ENCODE data around the gene RFT1. TPM values are rescaled to one million over a fixed set of nuclear protein-coding genes. Genes with fewer than 3 reads are reported as not detected.

Gene RFT1
- total and polyA plus RNA-seq, 2 donors (not counting 3 experiments of a cell fraction or from before 2014, with no cell fraction given) = 29.8 to 39.9 TPM

DNA sequence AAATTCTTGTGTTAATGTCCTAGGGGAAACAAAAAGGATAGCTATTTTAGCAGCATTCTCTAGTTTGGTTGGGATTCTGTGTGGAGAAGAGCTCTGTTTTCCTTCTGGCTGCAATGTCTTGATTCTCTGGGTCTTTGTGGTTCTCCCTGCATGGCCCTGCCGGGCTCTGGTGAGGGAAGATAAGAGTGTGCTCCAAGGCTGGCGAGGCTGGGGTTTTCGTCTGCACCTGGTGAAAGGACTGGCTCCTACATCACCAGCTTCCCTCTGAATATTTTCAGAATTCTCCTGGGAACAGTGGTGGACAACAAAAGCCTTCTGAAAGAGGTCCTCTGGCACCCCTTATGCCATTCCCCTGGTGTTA, 46.3 kb downstream of the RFT1 start:
- DNase-seq (ENCODE audit: low read depth, low spot score) (no peak), FAIRE-seq (no peak)
- no TSS peak for BruUV-seq (replicated peaks)
- Histone ChIP-seq H2AFZ (ENCODE audit: low read depth, low read length) (no peak overlapping the region), H3K4me2 (ENCODE audit: insufficient read depth, low read length) (no peak overlapping the region), H3K36me3 (ENCODE audit: control insufficient read depth in 2 of 2, extremely low read depth in 1 of 2, insufficient read depth in 2 of 2, low read length in 2 of 2) (no peaks in the 10 kb centered on the region), H3K9me3 (replicated peaks; ENCODE audit: control insufficient read depth, insufficient read depth, low read length) (no peaks in the 10 kb centered on the region), H3K79me2 (ENCODE audit: control insufficient read depth, insufficient read depth, low read length) (no peaks in the 10 kb centered on the region), H4K20me1 (replicated peaks; ENCODE audit: control insufficient read depth, extremely low read depth, insufficient read depth, low read length) (no peaks in the 10 kb centered on the region), H3K27ac (ENCODE audit: insufficient read depth, low read depth, low read length) (no peak overlapping the region), H3K27me3 (ENCODE audit: control insufficient read depth in 2 of 2, insufficient read depth in 2 of 2, low read length in 2 of 2) (no peaks in the 10 kb centered on the region), H3K9me1 (replicated peaks; ENCODE audit: control insufficient read depth, extremely low read depth, insufficient read depth, low read length) (no peaks in the 10 kb centered on the region), H3K4me3 (replicated peaks in 1 of 3; ENCODE audit: insufficient read depth in 1 of 3, low read depth in 1 of 3, low read length in 3 of 3) (no peak overlapping the region), H3K9ac (replicated peaks; ENCODE audit: extremely low read depth, insufficient read depth, low read length) (no peak overlapping the region), H3K4me1 (ENCODE audit: control insufficient read depth, extremely low read depth, insufficient read depth, low read length) (no peaks in the 10 kb centered on the region)
- POLR2A ChIA-PET = no interaction called here
- TF ChIP-seq EZH2 (IDR thresholded peaks at IDR 0.05; ENCODE audit: borderline replicate concordance, low read depth, low read length, severe bottlenecking) (no peak), JUN (IDR thresholded peaks at IDR 0.05; ENCODE audit: borderline replicate concordance, insufficient read depth, insufficient read length, low read depth) (no peak), MYC (IDR thresholded peaks at IDR 0.05; ENCODE audit: low read depth, low read length) (no peak), POLR2A (IDR thresholded peaks at IDR 0.05; ENCODE audit: low read depth, low read length) (no peak), FOS (IDR thresholded peaks at IDR 0.05; ENCODE audit: borderline replicate concordance, insufficient read depth, low read length) (no peak), GATA2 (IDR thresholded peaks at IDR 0.05; ENCODE audit: insufficient read depth, insufficient read length, low read depth, low read length) (no peak), POLR2AphosphoS5 (IDR thresholded peaks at IDR 0.05; ENCODE audit: insufficient read depth, low read depth, low read length) (no peak)
- TF ChIP-seq, protein P1, sequence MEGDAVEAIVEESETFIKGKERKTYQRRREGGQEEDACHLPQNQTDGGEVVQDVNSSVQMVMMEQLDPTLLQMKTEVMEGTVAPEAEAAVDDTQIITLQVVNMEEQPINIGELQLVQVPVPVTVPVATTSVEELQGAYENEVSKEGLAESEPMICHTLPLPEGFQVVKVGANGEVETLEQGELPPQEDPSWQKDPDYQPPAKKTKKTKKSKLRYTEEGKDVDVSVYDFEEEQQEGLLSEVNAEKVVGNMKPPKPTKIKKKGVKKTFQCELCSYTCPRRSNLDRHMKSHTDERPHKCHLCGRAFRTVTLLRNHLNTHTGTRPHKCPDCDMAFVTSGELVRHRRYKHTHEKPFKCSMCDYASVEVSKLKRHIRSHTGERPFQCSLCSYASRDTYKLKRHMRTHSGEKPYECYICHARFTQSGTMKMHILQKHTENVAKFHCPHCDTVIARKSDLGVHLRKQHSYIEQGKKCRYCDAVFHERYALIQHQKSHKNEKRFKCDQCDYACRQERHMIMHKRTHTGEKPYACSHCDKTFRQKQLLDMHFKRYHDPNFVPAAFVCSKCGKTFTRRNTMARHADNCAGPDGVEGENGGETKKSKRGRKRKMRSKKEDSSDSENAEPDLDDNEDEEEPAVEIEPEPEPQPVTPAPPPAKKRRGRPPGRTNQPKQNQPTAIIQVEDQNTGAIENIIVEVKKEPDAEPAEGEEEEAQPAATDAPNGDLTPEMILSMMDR (IDR thresholded peaks at IDR 0.05; ENCODE audit: extremely low read depth in 1 of 2, insufficient read depth in 1 of 2, low read depth in 1 of 2, low read length in 2 of 2) = no peak
- TF ChIP-seq, protein P2, sequence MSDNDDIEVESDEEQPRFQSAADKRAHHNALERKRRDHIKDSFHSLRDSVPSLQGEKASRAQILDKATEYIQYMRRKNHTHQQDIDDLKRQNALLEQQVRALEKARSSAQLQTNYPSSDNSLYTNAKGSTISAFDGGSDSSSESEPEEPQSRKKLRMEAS (IDR thresholded peaks at IDR 0.05; ENCODE audit: insufficient read depth, insufficient read length) = no peak
- CTCF ChIA-PET = interaction anchor here (0.9 to 1.3 kb wide), 3 partner anchors 8 to 14 kb away, joined by 3 to 5 read pairs (median 3); no protein-coding TSS in a partner anchor
- intact Hi-C loops (cut with micrococcal nuclease) (no loop called here), dilution Hi-C loops (cut with MboI; ENCODE audit: extremely low pct_ligation_motif_present, low sequenced_read_pairs) (no loop called here)
